ENCODE data around the gene PSG7. TPM values are rescaled to one million over a fixed set of nuclear protein-coding genes. Genes with fewer than 3 reads are reported as not detected.

PSG7 gene
- not detected in 2 replicates for total RNA-seq

GRCh38 chr19:42937107-42937506 is at the start of gene PSG7:
TSS of gene PSG7 (minus strand) at chr19:42937207. CDS start at chr19:42937076, 131 bp downstream.

DNA sequence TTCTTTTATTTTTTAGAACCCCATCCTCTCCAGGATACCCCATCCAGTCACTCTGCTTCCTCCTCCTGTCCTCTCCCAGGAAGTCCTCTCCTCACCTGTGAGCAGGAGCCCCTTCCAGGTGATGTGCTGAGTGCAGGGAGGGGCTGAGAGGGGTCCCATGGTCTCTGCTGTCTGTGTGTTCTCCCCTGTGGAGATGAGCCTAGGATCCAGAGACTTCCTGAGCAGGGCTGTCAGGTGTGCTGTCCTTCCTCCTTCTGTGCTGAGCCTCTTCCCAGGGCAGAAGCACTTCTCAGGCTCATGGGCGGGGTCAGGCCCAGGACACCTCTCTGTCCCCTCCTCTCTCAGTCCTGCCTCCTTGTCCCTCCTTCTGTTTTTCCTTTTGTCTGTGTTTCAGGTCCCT is 19.4 kb downstream of the PSG7 start, which contains the start of gene PSG6:
Gene PSG6 (minus strand): TSS at position 261 of the 400 bp plus-strand sequence. CDS start 102 bp downstream, at position 159.

GRCh38 chr19:42879613-42880012 is 57.4 kb downstream of the PSG7 start, which contains the start of gene PSG1:
TSS of gene PSG1 (minus strand) at chr19:42879713. CDS start at chr19:42879581, 132 bp downstream.

Other genes starting within 250 kb of the PSG7 start
- gene PSG3, start 196.7 kb downstream of the PSG7 start, total RNA-seq, result 0.13 and 0.16 TPM in 2 replicates
- not detected in 2 replicates for gene PSG8, start 171.5 kb downstream of the PSG7 start, total RNA-seq
- 0.06 TPM in 1 of 2 replicates, not detected in the other for gene PSG1, start 57.5 kb downstream of the PSG7 start, total RNA-seq
- gene PSG6, start 19.3 kb downstream of the PSG7 start, total RNA-seq, result not detected in 2 replicates
- not detected in 2 replicates for gene PSG11, start 89.3 kb upstream of the PSG7 start, total RNA-seq
- gene PSG2, start 145.5 kb upstream of the PSG7 start, total RNA-seq, result not detected in 2 replicates
- gene PSG5, start 249.3 kb upstream of the PSG7 start, total RNA-seq, result not detected in 2 replicates